Gastrocnemius medialis (tissue), 4 donors: ENCODE measurements around the gene RASA4B. TPM values are rescaled to one million over a fixed set of nuclear protein-coding genes. Genes with fewer than 3 reads are reported as not detected.
"Not testable (repeated sequence)": the region's sequence is repeated elsewhere in the genome, so short reads cannot be mapped to it uniquely, and the experiment has no call there.

ENCODE experiments used
- ATAC-seq, 2 donors: fragments of 150-250 bp; one replicate each; pipeline ENCODE4 v1.9.1; 2016
- DNase-seq, 2 donors: peaks; one replicate each; pipeline ENCODE4 v3.0.0-alpha.2; 2019
- H3K27ac ChIP-seq, 4 donors: fragments of 200-600 bp; sonication (generic); 1 replicate in 1 of 4; 2 replicates in 3 of 4; pipeline ENCODE4 v1.5.1; 2016 to 2018; ENCODE audit warnings: mild to moderate bottlenecking in 2 of 4, moderate library complexity in 1 of 4
- H3K27me3 ChIP-seq, 3 donors: fragments of 200-600 bp; sonication (generic) in 2 of 3; 1 replicate in 1 of 3; 2 replicates in 2 of 3; pipeline versions ENCODE4 v1.5.1 to v1.6.0; 2016 to 2019; ENCODE audit warnings: mild to moderate bottlenecking in 1 of 3, moderate library complexity in 1 of 3
- H3K36me3 ChIP-seq, 2 donors: fragments of 200-600 bp; sonication (generic) in 1 of 2; one replicate each; pipeline ENCODE4 v1.5.1; 2017 to 2018
- H3K4me1 ChIP-seq, 2 donors: fragments of 200-600 bp; sonication (generic) in 1 of 2; one replicate each; pipeline ENCODE4 v1.5.1; 2016 to 2017; ENCODE audit warnings: mild to moderate bottlenecking in 2 of 2
- H3K4me3 ChIP-seq, 4 donors: fragments of 200-600 bp; sonication (generic) in 3 of 4; 1 replicate in 1 of 4; 2 replicates in 3 of 4; pipeline ENCODE4 v1.5.1; 2016 to 2019; ENCODE audit warnings: mild to moderate bottlenecking in 2 of 4
- H3K9me3 ChIP-seq, 3 donors: fragments of 200-600 bp; sonication (generic) in 2 of 3; 1 replicate in 1 of 3; 2 replicates in 2 of 3; pipeline ENCODE4 v1.5.1; 2016 to 2019
- in situ Hi-C, 4 donors: fragments of 200-750 bp; cut with MboI; loops; one replicate each; pipeline versions ENCODE4 v1.15.0 to v1.8.0; 2017; ENCODE audit warnings: low sequenced_read_pairs in 4 of 4
- intact Hi-C: fragments of 100-400 bp; cut with DNase I; formaldehyde crosslinking; loops from one replicate; pipeline ENCODE4 v1.15.1; 2023; ENCODE audit warnings: low total_unique reads
- total RNA-seq, 4 donors: library from RNA; depleted of rRNA; stranded (reverse); fragments of >200 nt; gene quantifications; one replicate each; pipeline versions ENCODE4 v1.1.0 to v1.2.3, GENCODE V29; 2016

The RASA4B gene
- total RNA-seq, result 100 to 1,000 TPM in 2 of 4 donors, 10 to 100 TPM in 2; 38.0 to 127 (median 86.0) TPM

DNA sequence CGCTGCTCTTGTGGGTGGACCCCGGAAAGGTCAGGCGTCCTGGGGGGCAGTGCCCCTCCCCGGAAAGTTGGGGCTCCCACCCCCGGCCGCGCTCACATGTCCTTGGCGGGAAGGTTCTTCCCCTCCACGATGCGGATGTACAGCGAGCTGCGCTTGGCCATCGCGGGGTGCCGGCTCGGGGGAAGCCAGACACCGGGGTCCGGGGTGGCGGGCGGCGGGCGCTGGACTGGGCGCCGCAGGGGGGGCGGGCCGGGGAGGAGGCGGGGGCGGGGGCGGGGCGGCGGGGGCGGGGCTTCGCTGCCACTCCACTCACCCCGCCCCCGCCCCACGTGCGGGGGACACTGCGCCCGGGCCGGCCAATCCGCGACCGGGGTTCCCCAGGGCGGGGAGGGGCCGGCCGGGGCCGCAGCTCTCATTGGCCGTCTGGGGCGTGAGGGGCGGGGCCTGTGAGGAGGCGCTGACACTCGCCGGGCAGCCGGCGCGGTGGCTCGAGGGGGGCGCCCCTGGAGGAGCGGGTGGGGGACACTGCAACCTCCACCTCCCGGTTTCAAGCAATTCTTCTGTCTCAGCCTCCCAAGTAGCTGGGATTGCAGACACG, at the start of gene RASA4B:
TSS of gene RASA4B (minus strand) at position 228 of the 598 bp plus-strand sequence. CDS start at position 161, 67 bp downstream.
- peak; percentile 9 to 21 for ATAC-seq
- H3K4me1 ChIP-seq, H3K27me3 ChIP-seq, DNase-seq, H3K9me3 ChIP-seq, in situ Hi-C loops, H3K36me3 ChIP-seq, intact Hi-C loops: not testable (repeated sequence)
- peak within 1 kb of the TSS in 2 of 4 donors; percentile 31 to 47 for H3K4me3 ChIP-seq
- H3K27ac ChIP-seq, result peak within 1 kb of the TSS in 3 of 4 donors; percentile 36 to 73 (median 58)

DNA sequence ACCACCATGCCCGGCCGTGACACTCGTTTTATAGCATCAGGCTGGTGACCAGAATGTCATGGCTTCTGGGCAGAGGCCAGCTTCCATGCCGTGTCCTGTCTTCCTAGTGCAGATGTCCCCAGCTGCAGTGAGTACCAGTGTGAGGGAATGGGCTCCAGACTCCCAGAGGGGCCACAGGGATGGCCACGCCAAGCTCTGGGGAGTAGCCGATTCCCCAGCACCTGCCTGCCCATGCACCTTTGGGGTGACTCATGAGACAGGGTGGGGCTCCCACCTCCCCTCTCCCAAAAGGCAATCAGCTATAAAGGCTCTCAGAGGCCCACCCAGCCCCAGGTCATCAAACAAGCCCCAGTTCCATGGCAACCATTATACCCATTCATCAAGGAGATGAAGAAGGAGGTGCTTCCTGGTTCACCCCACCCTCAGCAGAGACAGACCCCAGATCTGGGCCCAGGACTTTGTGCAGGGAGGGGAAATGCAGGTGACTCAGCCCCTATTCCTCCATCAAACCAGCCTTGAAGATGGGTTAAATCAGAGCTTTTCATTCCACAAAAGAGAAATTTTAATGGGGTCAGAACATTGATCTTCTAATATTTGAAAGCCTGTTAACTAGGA, 33.3 kb upstream of the RASA4B start, which contains the start of gene SPDYE2:
TSS of gene SPDYE2 (plus strand) at position 419 of the 615 bp plus-strand sequence. CDS start 2,030 bp downstream, outside the sequence.
- intact Hi-C loops, DNase-seq, H3K4me3 ChIP-seq, H3K27me3 ChIP-seq, H3K36me3 ChIP-seq, H3K4me1 ChIP-seq, H3K27ac ChIP-seq, H3K9me3 ChIP-seq, in situ Hi-C loops: not testable (repeated sequence)
- ATAC-seq, result peak in 1 of 2 donors; percentile 11

DNA sequence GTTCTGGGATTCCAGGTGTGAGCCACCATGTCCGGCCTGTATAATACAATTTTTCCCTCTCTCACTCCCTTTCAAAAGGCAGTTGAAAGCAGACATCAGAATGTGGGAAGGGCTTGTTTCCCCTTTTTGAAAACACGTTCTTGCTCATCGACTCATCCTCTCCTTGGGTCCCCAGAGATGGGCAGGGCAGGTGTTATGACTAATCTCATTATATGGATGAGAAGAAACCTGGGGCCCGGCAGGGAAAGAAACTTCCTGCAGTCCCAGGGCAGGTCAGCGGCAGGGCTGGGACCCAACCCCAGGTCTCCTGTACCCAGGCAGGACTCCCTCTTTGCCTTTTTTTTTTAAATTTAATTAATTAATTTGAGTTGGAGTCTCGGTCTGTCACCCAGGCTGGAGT, 28.8 kb upstream of the RASA4B start:
- ATAC-seq, H3K9me3 ChIP-seq, DNase-seq, intact Hi-C loops, H3K36me3 ChIP-seq, in situ Hi-C loops, H3K4me1 ChIP-seq, H3K27me3 ChIP-seq, H3K4me3 ChIP-seq, H3K27ac ChIP-seq: not testable (repeated sequence)

DNA sequence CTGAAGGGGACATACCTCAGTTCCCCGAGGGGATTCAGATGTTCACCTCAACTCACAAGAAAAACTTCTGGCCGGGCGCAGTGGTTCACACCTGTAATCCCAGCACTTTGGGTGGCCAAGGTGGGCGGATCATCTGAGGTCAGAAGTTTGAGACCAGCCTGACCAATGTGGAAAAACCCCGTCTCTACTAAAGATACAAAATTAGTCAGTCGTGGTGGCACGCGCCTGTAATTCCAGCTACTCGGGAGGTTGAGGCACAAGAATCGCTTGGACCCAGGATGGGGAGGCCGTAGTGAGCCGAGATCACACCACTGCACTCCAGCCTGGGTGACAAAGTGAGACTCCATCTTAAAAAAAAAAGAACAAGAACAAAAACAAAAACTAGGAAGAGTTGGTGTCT, 27.7 kb upstream of the RASA4B start:
- H3K4me3 ChIP-seq, H3K27me3 ChIP-seq, H3K9me3 ChIP-seq, in situ Hi-C loops, intact Hi-C loops, DNase-seq, ATAC-seq, H3K36me3 ChIP-seq, H3K27ac ChIP-seq, H3K4me1 ChIP-seq: not testable (repeated sequence)

DNA sequence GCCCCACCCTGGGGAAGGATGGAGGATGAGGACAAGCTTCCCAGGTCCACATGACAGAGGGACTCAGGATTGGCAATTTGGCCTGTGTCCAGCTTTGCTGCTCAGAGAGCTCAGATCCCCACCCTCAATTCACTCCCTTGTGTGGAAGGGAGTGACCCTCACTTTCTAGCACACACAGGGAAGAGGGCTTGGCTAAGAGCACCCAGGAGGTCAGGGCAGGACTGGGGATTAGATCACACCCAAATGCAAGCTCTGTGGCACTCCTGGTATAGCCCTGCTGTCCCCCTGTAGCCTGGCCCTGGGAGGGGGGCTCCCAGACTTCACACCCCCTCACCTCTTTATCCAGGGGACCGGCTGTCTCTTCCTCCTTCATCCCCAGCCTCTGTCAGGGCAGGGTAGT, 26.8 kb upstream of the RASA4B start:
- H3K9me3 ChIP-seq, H3K4me3 ChIP-seq, H3K27ac ChIP-seq, H3K27me3 ChIP-seq, H3K36me3 ChIP-seq, H3K4me1 ChIP-seq, DNase-seq, ATAC-seq, in situ Hi-C loops, intact Hi-C loops: not testable (repeated sequence)

DNA sequence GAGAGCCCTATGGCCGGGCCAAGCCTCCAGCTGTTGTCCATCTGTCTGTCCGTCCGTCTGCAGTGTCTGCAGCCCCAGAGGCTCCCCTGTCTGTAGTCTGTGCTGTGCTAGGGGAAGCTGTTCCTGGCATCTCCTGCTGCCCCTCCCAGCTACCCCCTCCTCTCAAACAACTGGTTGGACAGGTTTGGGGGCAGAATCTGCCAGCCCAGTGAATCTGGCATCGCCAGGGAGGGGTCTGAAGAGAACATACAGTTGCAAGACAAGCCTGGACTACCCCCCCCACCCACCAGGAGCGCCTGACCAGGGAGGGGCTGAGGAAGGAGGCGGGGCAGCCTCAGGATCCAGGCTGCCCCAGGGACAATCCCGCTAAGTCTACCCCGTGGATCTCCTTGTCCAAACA, 26.0 kb upstream of the RASA4B start, which contains the start of gene UPK3BL2:
TSS of gene UPK3BL2 (minus strand) at position 101 of the 400 bp plus-strand sequence. CDS start at position 41, 60 bp downstream.
- ATAC-seq, H3K27me3 ChIP-seq, H3K27ac ChIP-seq, H3K4me3 ChIP-seq, H3K9me3 ChIP-seq, in situ Hi-C loops, intact Hi-C loops, DNase-seq, H3K4me1 ChIP-seq, H3K36me3 ChIP-seq: not testable (repeated sequence)

DNA sequence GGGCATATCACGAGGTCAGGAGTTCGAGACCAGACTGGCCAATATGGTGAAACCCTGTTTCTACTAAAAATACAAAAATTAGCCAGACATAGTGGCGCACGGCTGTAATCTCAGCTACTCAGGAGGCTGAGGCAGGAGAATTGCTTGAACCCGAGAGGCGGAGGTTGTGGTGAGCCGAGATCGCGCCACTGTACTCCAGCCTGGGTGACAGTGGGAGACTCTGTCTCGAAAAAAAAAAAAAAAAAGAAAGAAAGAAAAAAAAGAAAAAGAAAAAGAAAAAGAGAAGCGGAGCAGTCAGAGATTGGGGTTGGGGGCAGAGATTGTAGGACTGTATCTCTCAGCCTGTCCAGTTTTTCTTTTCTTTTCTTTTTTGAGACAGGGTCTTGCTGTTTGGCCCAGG, 25.2 kb upstream of the RASA4B start:
- ATAC-seq, DNase-seq, H3K9me3 ChIP-seq, H3K4me3 ChIP-seq, H3K27ac ChIP-seq, intact Hi-C loops, H3K4me1 ChIP-seq, in situ Hi-C loops, H3K27me3 ChIP-seq, H3K36me3 ChIP-seq: not testable (repeated sequence)

DNA sequence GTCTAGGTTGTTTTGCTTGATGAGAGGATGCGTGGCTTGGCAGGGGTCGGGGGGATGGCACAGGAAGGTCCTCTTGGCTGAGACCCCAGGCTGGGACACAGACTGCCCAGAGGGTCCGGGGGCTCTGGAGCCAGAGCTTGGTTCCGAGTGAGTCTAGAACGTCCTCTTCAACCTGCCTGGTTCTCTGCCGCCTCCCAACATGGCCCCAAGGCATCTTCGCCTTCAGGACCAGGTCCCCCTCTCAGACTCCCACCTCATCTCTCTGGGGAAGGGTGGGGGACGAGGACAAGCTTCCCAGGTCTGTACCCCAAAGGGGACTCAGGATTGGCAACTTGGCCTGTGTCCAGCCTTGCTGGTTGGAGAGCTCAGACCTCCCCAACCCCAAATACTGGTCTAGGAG, 24.5 kb upstream of the RASA4B start:
- H3K36me3 ChIP-seq, ATAC-seq, H3K4me1 ChIP-seq, H3K27ac ChIP-seq, H3K27me3 ChIP-seq, intact Hi-C loops, H3K9me3 ChIP-seq, H3K4me3 ChIP-seq, DNase-seq, in situ Hi-C loops: not testable (repeated sequence)

DNA sequence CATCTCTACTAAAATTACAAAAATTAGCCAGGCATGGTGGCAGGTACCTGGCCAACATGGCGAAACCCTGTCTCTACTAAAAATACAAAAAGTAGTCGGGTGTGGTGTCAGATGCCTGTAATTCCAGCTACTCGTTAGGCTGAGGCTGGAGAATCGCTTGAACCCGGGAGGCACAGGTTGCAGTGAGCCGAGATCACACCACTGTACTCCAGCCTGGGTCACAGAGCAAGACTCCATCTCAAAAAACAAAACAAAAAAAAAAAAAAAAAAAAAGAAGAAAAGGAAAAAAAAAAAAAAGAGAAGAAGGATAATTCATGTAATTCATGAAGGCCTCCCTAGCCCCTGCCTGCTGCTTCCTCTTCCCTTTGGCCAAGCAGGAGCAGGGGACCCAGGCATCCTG, 23.0 kb upstream of the RASA4B start:
- H3K4me3 ChIP-seq, H3K36me3 ChIP-seq, intact Hi-C loops, in situ Hi-C loops, H3K27me3 ChIP-seq, H3K4me1 ChIP-seq, H3K9me3 ChIP-seq, H3K27ac ChIP-seq, ATAC-seq, DNase-seq: not testable (repeated sequence)

DNA sequence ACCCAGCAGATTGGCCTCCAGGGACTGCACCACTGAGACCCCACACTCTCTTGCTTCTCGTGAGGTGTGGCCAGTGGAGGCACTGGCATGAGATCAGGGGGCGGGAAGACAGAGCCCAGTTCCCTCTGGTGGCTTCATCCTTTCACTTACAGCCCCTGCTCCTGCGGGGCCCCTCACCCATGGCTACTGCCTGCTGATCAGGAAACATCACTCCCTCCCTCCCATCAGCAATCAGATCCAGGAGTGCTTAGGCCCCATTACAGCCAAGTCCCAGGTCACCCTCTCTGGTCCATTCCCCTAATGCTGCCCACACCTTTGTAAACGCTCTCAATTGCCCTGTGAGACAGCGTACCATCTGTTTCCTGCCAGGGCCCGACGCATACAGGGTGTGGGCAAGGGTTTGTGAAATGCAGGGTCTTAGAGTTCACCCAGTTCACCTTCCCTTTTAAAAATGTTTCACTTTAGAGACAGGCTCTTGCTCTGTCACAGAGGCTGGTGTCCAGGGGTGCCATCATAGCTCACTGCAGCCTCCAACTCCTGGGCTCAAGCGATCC, 17.6 kb upstream of the RASA4B start:
- in situ Hi-C loops, H3K4me1 ChIP-seq: not testable (repeated sequence)

DNA sequence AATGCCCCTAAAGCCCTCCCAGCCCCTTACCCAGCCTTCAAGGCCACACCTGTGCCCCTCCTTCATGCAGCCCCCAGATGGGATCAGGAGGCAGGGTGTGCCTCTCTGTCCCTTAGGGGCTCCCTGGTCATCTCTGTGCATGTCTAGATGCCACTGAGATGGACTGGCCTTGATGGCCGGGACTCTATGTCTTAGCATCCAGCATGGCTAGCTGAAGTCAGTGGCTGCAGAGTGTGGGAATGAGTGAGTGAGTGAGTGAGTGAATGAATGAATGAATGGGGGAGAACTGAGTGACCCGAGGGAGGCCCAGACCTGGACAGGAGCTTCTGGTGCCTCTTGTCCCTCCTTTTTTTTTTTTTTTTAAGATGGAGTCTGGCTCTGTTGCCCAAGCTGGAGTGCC, 14.6 kb upstream of the RASA4B start:
- H3K9me3 ChIP-seq, DNase-seq, ATAC-seq: not testable (repeated sequence)

More for the DNA sequence above, 17.6 kb upstream of the RASA4B start:
- H3K27me3 ChIP-seq, H3K27ac ChIP-seq, H3K4me3 ChIP-seq, DNase-seq, ATAC-seq, intact Hi-C loops, H3K9me3 ChIP-seq, H3K36me3 ChIP-seq: not testable (repeated sequence)

DNA sequence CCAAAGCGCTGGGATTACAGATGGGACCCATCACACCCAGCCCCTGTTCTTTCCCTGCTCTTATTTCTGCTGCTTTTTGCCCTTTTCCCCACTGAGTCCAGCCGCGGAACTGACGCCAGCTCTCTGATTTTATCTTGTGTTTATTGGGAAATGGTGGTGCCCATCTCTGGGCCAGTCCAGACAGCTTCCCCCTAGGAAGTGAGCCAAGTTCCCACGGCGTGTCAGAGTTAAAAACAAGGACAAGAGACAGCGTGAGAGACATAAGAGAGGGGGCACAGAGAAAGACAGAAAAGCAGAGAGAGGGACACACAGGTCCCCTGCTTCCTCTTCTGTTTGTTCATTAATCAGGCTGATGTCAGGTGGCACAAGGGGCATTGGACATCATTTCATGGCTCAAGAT, 14.0 kb upstream of the RASA4B start:
- H3K4me3 ChIP-seq, in situ Hi-C loops, H3K36me3 ChIP-seq, H3K27me3 ChIP-seq, intact Hi-C loops, H3K9me3 ChIP-seq, H3K4me1 ChIP-seq, ATAC-seq, H3K27ac ChIP-seq, DNase-seq: not testable (repeated sequence)

More for the DNA sequence above, 14.6 kb upstream of the RASA4B start:
- H3K27ac ChIP-seq, in situ Hi-C loops, H3K36me3 ChIP-seq, H3K4me3 ChIP-seq, intact Hi-C loops, H3K27me3 ChIP-seq, H3K4me1 ChIP-seq: not testable (repeated sequence)
